ENCODE results near the gene AMPD2.
"Not testable (repeated sequence)": the region's sequence is repeated elsewhere in the genome, so short reads cannot be mapped to it uniquely, and the experiment has no call there.

Gene AMPD2

DNA sequence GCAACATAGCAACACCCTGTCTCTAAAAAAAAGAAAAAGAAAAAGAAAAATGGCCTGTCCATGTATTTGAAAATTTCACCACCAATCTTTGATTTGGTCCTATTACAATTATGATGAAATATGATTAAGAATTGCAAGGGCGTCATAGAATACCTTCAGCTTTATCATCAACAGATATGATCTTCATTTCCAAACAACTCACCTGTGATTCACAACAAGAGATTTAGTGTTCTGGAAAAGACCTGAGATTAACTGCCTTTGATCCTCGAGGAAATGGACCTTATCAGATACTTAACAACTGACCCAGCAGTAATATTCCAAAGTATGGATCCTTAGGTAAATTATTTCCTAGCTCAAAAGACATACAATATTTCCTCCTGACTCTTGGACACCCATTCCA lies 32.8 kb downstream of the AMPD2 start:
- no peak for DNase-seq (ENCODE audit: low read depth)

GRCh38 chr1:109653306-109653705 lies 33.7 kb downstream of the AMPD2 start:
- DNase-seq (ENCODE audit: low read depth): no peak

DNA sequence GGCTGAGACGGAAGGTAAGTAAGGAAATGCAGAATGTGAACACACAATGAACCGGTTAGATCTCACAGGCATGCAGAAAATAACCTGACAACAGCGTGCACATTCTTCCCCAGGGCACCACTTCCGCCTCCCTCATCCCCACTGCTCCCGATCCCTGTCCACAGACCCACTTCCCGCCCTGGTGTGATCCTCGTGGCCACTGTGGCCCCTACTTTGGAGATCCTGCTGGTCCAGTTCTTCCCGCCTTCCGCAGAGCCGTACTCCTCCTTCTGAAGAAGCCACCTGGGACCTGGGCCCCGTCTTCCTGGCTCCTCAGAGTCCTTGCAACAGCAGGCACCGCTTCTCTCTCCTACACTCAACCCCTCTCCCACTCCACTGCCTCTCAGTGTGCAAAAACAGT lies 34.9 kb downstream of the AMPD2 start:
- no peak for DNase-seq (ENCODE audit: low read depth)

GRCh38 chr1:109655615-109656519 lies 36.2 kb downstream of the AMPD2 start, which contains the start of gene GSTM4:
Gene GSTM4, plus strand, starts transcription at chr1:109656099. Its CDS starts 291 bp downstream, at chr1:109656390.
- DNase-seq (ENCODE audit: low read depth): peak; percentile 47

- no peak for DNase-seq (ENCODE audit: low read depth)
Observed at GRCh38 chr1:109657395-109657794, 37.8 kb downstream of the AMPD2 start.

GRCh38 chr1:109657970-109658369 lies 38.3 kb downstream of the AMPD2 start:
- no peak for DNase-seq (ENCODE audit: low read depth)

- DNase-seq (ENCODE audit: low read depth): no peak
Observed at GRCh38 chr1:109658533-109659042, 39.0 kb downstream of the AMPD2 start.

GRCh38 chr1:109659145-109659544 lies 39.5 kb downstream of the AMPD2 start:
- no peak for DNase-seq (ENCODE audit: low read depth)

- DNase-seq (ENCODE audit: low read depth): no peak
Observed at GRCh38 chr1:109659997-109660690, 40.5 kb downstream of the AMPD2 start.

DNA sequence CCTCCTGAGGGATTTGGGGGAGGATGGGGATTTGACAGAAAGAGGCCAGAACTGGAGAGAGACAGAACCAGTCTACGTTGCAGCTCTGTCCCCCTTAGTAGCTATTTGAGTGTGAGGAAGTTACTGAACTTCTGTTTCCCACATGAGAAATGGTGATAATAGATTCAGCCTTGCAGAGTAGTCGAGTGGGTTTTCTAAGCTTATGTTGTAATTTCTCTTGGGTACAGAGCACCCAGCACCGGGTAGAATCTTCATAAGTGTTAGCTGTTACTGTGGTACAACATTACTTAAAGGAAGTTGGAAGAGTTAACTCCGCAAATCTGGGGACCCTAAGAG lies 41.0 kb downstream of the AMPD2 start:
- DNase-seq (ENCODE audit: low read depth): not testable (repeated sequence)

GRCh38 chr1:109661391-109661790 lies 41.8 kb downstream of the AMPD2 start:
- no peak for DNase-seq (ENCODE audit: low read depth)

DNA sequence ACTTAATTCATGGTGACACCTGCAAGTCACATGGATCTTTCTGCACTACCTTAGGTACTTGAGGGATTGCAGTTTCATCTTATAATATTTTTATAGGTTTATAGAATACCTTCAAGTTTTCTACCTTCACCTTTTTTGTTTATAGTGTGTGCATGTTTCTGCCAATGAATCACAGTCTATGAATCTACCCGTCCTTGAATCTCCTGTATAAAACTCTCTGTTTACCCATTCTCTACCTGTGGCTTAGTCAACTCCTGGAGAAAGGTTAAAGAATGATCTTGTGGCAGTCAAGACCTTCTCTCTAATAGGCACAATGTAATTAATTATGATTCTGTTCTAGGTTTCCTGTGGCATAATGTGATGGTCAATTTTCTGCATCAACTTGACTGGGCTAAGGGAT lies 45.0 kb downstream of the AMPD2 start:
- DNase-seq (ENCODE audit: low read depth): no peak

GRCh38 chr1:109667452-109668122 lies 48.0 kb downstream of the AMPD2 start, which contains the start of gene GSTM2:
Gene GSTM2, plus strand, starts transcription at chr1:109668057. Its CDS starts 59 bp downstream, at chr1:109668116.
- no peak for DNase-seq (ENCODE audit: low read depth)

DNA sequence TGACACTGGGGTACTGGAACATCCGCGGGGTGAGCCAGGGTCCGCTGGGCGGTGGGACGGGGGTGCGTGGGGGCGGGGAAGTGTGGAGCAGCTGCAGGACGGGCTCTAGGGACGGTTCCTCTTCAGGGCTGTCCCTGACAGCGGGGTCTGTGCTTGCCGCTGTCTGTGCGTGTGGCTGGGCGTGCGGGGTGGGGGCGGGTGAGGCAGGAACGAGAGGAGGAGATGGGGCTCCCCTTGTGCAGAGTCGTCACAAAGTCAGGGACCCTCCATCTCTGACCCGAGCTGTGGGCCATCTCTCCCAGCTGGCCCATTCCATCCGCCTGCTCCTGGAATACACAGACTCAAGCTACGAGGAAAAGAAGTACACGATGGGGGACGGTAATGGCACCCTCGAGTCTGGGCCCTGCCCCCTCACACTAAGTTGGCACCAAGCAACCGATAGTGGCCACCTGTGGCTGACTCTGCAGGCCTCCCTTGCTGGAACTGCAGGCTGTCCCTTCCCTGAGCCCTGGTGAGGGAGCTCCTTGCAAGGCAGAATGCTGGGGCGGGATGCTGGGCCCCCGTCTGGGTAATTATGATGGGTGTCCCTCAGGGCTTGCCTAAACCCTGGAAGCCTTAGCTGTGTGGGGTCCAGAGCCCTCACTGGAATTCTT lies 48.6 kb downstream of the AMPD2 start:
- no peak for DNase-seq (ENCODE audit: low read depth)

DNA sequence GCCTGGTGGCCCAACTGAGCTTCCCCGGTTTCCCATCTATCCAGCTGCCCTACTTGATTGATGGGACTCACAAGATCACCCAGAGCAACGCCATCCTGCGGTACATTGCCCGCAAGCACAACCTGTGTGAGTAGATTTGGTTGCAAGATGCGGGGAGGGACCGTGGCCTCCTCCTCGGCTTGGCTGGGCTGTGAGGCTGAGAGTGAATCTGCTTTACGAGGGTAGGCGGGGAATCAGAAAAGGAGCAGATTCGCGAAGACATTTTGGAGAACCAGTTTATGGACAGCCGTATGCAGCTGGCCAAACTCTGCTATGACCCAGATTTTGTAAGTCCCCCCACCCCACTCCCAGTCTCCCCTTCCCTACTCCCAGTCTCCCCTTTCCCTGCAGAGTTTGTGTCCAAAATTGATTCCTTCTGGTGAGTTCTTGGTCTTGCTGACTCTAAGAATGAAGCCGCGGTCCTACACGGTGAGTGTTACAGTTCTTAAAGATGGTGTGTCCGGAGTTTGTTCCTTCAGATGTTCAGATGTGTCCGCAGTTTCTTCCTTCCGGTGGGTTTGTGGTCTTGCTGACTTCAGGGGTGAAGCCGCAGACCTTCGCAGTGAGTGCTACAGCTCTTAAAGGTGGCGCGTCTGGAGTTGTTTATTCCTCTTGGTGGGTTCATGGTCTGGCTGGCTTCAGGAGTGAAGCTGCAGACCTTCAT lies 49.8 kb downstream of the AMPD2 start:
- DNase-seq (ENCODE audit: low read depth): no peak

DNA sequence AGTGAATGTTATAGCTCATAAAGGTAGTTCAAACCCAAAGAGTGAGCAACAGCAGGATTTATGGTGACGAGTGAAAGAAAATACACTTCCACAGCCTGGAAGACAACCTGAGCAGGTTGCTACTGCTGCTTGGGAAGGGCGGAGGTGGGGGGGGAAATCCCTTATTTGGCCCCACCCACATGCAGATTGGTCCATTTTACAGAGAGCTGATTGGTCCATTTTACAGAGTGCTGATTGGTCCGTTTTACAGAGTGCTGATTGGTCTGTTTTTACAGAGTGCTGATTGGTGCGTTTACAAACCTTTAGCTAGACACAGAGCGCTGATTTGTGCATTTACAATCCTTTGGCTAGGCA lies 50.3 kb downstream of the AMPD2 start:
- DNase-seq (ENCODE audit: low read depth): not testable (repeated sequence)

- DNase-seq (ENCODE audit: low read depth): no peak
Observed at GRCh38 chr1:109671067-109671466, 51.4 kb downstream of the AMPD2 start.

GRCh38 chr1:109673861-109674260 lies 54.2 kb downstream of the AMPD2 start:
- not testable (repeated sequence) for DNase-seq (ENCODE audit: low read depth)

DNA sequence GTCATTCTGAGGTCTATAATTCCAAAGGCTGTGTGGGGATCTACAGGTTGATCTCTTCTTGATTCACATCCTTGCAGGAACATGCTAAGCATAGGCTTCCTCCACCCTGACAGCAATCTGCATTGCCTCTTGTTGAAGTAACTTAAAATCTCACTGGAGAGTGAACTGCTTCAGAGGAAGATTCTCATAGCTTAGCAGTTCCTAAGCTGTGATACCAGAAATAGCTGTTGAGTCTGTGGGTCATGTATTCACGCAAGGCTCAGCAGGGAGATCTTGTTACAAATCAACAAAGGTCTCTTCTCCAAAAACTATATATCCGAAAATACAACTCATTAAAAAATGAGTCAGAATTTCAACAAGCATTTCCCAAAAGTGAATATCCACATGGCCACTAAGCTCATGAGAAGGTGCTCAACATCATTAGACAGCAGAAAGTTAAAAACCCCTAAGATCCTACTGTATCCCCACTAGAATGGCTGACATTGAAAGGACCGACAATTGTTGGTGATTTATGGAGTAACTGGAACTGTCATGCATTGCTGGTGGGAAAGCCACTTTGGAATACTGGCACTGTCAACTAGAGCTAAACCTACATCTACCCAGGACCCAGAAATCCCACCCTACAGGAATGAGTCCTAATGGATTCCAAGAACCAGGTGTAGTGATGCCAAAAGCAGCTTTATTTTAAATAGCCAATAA lies 57.2 kb downstream of the AMPD2 start:
- not testable (repeated sequence) for DNase-seq (ENCODE audit: low read depth)

DNA sequence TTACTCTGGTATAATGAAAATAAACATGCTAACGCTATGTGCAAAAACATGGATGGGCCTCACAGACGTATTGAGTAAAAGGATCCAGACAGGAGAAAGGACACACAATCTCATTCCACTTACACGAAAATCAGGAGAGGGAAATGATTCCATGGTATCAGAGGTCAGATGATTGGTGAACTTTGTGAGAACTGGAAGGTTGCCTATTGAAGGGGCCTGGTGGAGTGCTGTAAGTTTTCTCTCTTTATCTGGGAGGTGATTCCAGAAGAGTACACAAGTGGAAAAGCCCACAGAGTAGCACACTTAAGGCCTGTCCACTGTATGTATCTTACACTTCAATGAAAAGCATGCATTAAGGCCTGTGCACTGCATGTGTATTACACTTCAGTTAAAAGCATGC lies 57.8 kb downstream of the AMPD2 start:
- no peak for DNase-seq (ENCODE audit: low read depth)

DNA sequence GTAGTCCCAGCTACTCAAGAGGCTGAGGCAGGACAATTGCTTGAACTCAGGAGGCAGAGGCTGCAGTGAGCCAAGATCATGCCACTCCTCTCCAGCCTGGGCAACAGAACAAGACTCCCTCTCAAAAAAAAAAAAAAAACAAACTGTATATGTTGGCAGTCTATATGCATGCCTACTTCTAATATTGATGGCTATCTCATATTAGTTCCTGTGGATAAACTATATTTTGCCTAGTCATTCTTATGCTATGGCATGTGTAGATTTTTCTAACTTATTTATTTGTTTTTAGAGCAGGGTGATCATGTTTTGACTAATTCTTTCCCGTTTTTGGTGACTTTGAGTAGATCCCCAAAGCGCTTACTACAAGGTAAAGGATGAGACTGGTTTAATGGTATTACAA lies 59.0 kb downstream of the AMPD2 start:
- not testable (repeated sequence) for DNase-seq (ENCODE audit: low read depth)
